HG03342 (cell line): ENCODE data around the gene SYMPK.

Experiments
- ATAC-seq: cut with Tn5 transposase; IDR thresholded peaks from one replicate; pipeline ENCODE4 v1.9.1; 2021; ENCODE audit warnings: mild to moderate bottlenecking, moderate library complexity; ENCODE audit not compliant: unreplicated experiment

Gene SYMPK

GRCh38 chr19:45782820-45783785 lies 79.8 kb downstream of the SYMPK start:
- ATAC-seq = no peak

- no peak for ATAC-seq
These were observed 80.7 kb downstream of the SYMPK start, which contains the start of gene DMPK for GRCh38 chr19:45782162-45782691. Gene DMPK (minus strand): TSS chr19:45782490. CDS start chr19:45782352, 138 bp downstream.

- ATAC-seq = no peak
These were observed 81.5 kb downstream of the SYMPK start for GRCh38 chr19:45781214-45782161.

GRCh38 chr19:45780448-45781213 lies 82.3 kb downstream of the SYMPK start:
- ATAC-seq = no peak

GRCh38 chr19:45780146-45780447 lies 82.8 kb downstream of the SYMPK start:
- no peak for ATAC-seq

- ATAC-seq = peak; percentile 78
These were observed 83.5 kb downstream of the SYMPK start for GRCh38 chr19:45779231-45780145.

- no peak for ATAC-seq
These were observed 84.8 kb downstream of the SYMPK start for GRCh38 chr19:45778010-45778661.

DNA sequence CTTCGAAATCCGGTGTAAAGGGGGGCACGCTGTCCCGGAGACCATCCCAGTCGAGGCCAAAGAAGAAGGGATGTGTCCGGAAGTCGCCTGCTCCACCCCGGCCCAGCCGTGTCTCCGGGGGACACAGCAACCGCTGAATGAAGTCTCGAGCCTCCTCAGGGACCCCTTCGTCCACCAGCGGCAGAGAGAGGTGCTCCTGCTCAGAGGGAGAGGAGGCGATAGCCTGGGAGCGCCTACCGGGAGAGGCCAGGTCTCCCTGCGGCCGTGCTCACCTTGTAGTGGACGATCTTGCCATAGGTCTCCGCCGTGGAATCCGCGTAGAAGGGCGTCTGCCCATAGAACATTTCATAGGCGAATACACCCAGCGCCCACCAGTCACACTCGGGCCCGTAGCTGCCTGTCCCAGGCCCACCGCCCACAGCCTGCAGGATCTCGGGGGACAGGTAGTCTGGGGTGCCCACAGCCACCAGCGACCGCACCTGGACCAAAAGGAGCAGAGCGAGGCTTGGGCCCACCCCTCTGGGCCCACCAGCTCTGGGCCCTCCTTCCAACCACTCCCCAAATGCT lies 85.5 kb downstream of the SYMPK start:
- ATAC-seq = no peak

DNA sequence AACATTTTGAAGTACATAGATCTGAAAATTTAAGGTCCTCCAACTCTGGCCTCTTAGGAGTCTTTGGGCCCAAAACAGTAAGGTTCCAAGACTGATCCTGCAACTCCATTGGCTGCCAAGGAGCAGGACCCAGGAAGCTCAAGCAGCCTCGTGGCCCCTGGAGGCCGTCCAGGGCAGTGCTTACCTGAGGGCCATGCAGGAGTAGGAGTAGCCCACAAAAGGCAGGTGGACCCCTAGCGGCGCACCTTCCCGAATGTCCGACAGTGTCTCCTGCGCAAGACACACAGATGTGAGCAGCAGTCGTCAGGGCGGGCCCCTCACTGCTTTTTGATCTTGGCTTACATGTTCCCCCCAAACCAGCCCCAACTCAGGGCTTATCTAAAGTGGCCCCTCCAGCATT lies 88.2 kb downstream of the SYMPK start:
- no peak for ATAC-seq

DNA sequence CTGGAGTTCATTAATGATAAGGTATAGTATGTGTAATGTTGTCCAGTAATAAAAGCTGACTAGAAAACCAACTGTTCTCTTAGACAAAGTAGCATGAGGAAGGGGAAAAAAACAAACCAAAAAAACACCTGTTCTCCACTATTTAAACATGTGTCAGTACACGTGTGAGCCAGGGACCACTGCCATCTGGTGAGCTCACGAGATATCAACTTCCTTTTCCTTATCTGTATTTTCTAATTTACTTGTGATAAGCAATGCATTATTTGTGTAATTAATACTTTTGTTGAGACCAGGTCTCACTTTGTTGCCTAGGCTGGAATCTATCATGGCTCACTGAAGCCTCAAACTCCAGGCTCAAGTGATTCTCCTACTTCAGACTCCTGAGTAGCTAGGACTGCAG lies 89.6 kb downstream of the SYMPK start:
- no peak for ATAC-seq

DNA sequence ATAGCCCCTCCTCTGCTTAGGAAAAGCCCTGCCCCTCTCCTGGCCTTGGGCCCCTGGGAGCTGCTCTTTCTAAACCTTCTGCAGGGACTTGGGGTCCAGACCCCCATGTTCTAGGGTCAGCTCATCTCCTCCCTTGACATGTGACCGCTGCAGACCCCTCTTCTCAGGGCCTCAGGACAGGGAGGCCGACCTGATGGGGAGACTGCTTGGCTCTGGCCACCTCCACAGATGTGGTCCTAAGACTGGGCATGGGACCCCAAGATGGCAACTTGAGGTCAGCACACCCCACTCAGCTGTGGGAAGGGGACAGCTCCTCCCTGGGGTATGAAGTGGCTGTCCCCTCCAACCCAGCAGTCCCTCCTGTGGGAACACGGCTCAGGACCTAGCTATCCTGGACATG lies 90.0 kb downstream of the SYMPK start:
- ATAC-seq = no peak

DNA sequence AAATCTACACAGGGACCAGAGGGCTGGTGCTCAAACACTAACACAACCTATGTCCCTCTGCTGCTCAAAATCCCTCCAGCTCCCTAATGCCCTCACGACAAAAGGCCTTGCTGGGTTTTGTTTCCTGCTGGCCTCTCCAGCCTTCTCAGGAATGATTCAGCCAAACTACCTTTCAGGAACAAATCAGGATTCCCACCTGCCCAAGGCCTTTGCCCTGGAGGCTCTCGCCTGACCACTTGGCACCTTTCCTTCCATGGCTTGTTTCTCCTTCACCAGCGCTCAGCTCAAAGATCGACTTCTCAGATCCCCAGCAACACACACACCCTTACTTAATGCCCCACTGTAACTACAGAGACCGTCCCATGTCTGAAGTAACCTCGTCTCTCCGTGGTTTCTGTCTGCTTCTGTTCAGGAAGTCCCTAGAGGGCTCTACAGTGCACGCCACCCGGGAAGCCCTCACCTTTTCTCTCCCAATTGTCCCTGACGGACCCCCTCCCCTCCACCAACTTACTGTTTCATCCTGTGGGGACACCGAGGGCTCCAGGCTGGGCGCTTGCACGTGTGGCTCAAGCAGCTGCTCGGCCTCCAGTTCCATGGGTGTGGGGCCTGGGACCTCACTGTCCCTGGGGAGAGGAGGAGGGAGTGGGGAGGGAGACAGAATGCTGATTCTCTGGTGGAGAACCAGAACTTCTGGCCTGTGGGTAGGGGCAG lies 90.7 kb downstream of the SYMPK start:
- no peak for ATAC-seq

- ATAC-seq = no peak
These were observed 91.5 kb downstream of the SYMPK start for GRCh38 chr19:45771311-45771933.

DNA sequence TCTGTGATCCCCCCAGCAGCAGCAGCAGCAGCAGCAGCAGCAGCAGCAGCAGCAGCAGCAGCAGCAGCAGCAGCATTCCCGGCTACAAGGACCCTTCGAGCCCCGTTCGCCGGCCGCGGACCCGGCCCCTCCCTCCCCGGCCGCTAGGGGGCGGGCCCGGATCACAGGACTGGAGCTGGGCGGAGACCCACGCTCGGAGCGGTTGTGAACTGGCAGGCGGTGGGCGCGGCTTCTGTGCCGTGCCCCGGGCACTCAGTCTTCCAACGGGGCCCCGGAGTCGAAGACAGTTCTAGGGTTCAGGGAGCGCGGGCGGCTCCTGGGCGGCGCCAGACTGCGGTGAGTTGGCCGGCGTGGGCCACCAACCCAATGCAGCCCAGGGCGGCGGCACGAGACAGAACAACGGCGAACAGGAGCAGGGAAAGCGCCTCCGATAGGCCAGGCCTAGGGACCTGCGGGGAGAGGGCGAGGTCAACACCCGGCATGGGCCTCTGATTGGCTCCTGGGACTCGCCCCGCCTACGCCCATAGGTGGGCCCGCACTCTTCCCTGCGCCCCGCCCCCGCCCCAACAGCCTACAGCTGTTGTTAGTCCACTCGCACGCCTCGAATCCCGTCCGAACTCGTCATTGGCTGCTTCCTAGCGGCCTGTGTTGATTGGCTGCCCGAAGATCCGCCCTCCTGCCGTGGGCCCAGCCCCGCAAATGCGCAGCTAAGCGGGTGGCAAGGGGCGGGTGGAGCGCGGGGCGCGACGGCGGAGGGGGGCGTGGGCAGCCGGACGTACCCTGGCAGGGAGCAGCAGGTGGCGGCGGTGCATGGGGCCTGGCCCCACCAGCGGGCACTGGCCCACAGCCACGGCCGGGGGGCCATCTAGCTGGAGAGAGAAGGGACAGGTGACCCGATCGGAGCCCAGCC lies 92.5 kb downstream of the SYMPK start:
- ATAC-seq = peak; percentile 51

- ATAC-seq = no peak
These were observed 93.1 kb downstream of the SYMPK start for GRCh38 chr19:45769821-45770191.

DNA sequence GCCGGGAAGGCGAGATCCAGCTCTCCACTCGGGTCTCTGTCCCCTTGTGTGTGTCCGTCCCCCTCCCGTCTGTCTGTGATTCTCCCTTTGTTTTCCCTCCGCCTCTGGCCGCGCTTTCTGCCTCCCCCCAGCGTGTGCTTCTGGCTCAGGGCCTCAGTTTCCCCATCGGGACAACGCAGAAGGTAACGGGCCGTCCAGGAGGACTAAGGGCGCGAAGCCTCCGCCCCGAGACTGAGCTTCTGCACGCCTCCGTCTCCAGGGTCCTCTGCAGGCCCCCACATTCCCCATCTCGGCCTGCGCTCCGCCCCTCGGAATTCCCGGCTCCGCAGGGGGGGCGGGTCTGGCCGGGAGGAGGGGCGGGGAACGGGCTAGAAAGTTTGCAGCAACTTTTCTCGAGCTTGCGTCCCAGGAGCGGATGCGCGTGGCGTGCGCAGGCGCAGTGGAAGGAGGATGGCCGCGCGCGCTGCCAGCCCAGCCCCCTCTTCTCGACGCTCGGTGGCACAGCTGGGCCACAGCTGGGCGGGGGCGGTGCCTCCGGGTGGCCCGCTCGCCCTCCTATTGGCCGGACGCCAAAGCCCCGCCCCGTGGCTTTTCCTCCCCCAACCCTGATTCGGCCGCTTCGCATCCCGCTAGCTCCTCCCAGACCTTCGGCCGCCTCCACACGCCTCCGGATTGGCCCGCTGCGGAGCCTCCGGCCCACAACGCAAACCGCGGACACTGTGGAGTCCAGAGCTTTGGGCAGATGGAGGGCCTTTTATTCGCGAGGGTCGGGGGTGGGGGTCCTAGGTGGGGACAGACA lies 93.8 kb downstream of the SYMPK start, which contains the start of gene SIX5:
TSS of gene SIX5 (minus strand) at position 269 of the 799 bp plus-strand sequence. CDS start 408 bp downstream, outside the sequence.
- peak; percentile 51 for ATAC-seq
